Measurements from ENCODE around the gene ASIC3. TPM values are rescaled to one million over a fixed set of nuclear protein-coding genes. Genes with fewer than 3 reads are reported as not detected.
A peak's percentile ranks its signal among the peaks of the same experiment; 100 is the strongest.

ASIC3 gene
- total RNA-seq, 1 donor from 2014 or later, result 5.8 TPM

GRCh38 chr7:151008143-151008510 lies 40.2 kb upstream of the ASIC3 start:
- H3K4me3 Mint-ChIP-seq (ENCODE audit: unreplicated experiment), result no peak overlapping the region
- TF ChIP-seq CTCF (IDR thresholded peaks at IDR 0.05), result no peak
- DNase-seq (ENCODE audit: extremely low spot score, unreplicated experiment), result no peak

GRCh38 chr7:151008511-151009323 lies 39.6 kb upstream of the ASIC3 start:
- H3K4me3 Mint-ChIP-seq (ENCODE audit: unreplicated experiment), result no peak overlapping the region
- H3K27ac Mint-ChIP-seq (ENCODE audit: unreplicated experiment), result no peak overlapping the region
- peaks cover 24% of the 10 kb centered on the region for H3K4me1 Mint-ChIP-seq (ENCODE audit: unreplicated experiment)
- peaks cover 13% of the 10 kb centered on the region for H3K27me3 Mint-ChIP-seq (ENCODE audit: unreplicated experiment)
- no peak for DNase-seq (ENCODE audit: extremely low spot score, unreplicated experiment)
- no peaks in the 10 kb centered on the region for H3K36me3 Mint-ChIP-seq (ENCODE audit: unreplicated experiment)
- peak; percentile 48 for TF ChIP-seq CTCF (IDR thresholded peaks at IDR 0.05)
- no peaks in the 10 kb centered on the region for H3K9me3 Mint-ChIP-seq (ENCODE audit: unreplicated experiment)

More at GRCh38 chr7:151008143-151008510, 40.2 kb upstream of the ASIC3 start:
- Mint-ChIP-seq H3K36me3 (ENCODE audit: unreplicated experiment) (no peaks in the 10 kb centered on the region), H3K4me1 (ENCODE audit: unreplicated experiment) (peaks cover 24% of the 10 kb centered on the region), H3K27ac (ENCODE audit: unreplicated experiment) (no peak overlapping the region), H3K9me3 (ENCODE audit: unreplicated experiment) (no peaks in the 10 kb centered on the region), H3K27me3 (ENCODE audit: unreplicated experiment) (peaks cover 19% of the 10 kb centered on the region)

GRCh38 chr7:151009327-151010036 lies 38.8 kb upstream of the ASIC3 start:
- Mint-ChIP-seq H3K36me3 (ENCODE audit: unreplicated experiment) (no peaks in the 10 kb centered on the region), H3K27me3 (ENCODE audit: unreplicated experiment) (peaks cover 10% of the 10 kb centered on the region), H3K9me3 (ENCODE audit: unreplicated experiment) (no peaks in the 10 kb centered on the region), H3K4me1 (ENCODE audit: unreplicated experiment) (peaks cover 24% of the 10 kb centered on the region), H3K4me3 (ENCODE audit: unreplicated experiment) (no peak overlapping the region), H3K27ac (ENCODE audit: unreplicated experiment) (no peak overlapping the region)
- no peak for TF ChIP-seq CTCF (IDR thresholded peaks at IDR 0.05)
- DNase-seq (ENCODE audit: extremely low spot score, unreplicated experiment), result no peak

- Mint-ChIP-seq H3K27me3 (ENCODE audit: unreplicated experiment) (peaks cover 8% of the 10 kb centered on the region), H3K4me3 (ENCODE audit: unreplicated experiment) (no peak overlapping the region), H3K4me1 (ENCODE audit: unreplicated experiment) (peaks cover 24% of the 10 kb centered on the region), H3K9me3 (ENCODE audit: unreplicated experiment) (no peaks in the 10 kb centered on the region), H3K27ac (ENCODE audit: unreplicated experiment) (no peak overlapping the region), H3K36me3 (ENCODE audit: unreplicated experiment) (no peaks in the 10 kb centered on the region)
- TF ChIP-seq CTCF (IDR thresholded peaks at IDR 0.05), result no peak
- no peak for DNase-seq (ENCODE audit: extremely low spot score, unreplicated experiment)
Measured at GRCh38 chr7:151010037-151010306, 38.4 kb upstream of the ASIC3 start.

- Mint-ChIP-seq H3K9me3 (ENCODE audit: unreplicated experiment) (no peaks in the 10 kb centered on the region), H3K36me3 (ENCODE audit: unreplicated experiment) (no peaks in the 10 kb centered on the region), H3K27ac (ENCODE audit: unreplicated experiment) (no peak overlapping the region), H3K4me3 (ENCODE audit: unreplicated experiment) (no peak overlapping the region), H3K27me3 (ENCODE audit: unreplicated experiment) (peaks cover 4% of the 10 kb centered on the region), H3K4me1 (ENCODE audit: unreplicated experiment) (peaks cover 24% of the 10 kb centered on the region)
- DNase-seq (ENCODE audit: extremely low spot score, unreplicated experiment), result no peak
- TF ChIP-seq CTCF (IDR thresholded peaks at IDR 0.05), result no peak
Measured at GRCh38 chr7:151010307-151011096, 37.8 kb upstream of the ASIC3 start.
